ENCODE data around the gene NUP62CL.

DNA sequence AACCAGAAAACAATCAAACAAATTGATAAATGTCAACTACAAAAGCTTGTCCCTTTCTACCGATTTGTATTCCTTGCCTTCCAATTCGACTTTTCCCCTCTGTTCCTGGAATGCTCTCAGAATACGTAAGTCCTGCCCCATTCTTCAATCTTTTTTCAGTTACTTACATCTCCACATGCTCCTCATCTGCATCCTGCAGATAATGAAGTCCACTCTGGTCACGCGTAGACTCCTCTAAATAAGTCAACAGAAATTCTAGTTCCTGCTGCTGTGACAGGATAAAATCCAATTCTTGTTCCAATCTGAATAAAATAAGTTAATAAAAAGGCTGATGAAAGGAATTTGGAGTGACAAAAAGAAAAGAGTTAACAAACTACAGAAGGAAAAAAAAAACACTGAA lies 53.2 kb downstream of the NUP62CL start:
- TF ChIP-seq, protein P1, sequence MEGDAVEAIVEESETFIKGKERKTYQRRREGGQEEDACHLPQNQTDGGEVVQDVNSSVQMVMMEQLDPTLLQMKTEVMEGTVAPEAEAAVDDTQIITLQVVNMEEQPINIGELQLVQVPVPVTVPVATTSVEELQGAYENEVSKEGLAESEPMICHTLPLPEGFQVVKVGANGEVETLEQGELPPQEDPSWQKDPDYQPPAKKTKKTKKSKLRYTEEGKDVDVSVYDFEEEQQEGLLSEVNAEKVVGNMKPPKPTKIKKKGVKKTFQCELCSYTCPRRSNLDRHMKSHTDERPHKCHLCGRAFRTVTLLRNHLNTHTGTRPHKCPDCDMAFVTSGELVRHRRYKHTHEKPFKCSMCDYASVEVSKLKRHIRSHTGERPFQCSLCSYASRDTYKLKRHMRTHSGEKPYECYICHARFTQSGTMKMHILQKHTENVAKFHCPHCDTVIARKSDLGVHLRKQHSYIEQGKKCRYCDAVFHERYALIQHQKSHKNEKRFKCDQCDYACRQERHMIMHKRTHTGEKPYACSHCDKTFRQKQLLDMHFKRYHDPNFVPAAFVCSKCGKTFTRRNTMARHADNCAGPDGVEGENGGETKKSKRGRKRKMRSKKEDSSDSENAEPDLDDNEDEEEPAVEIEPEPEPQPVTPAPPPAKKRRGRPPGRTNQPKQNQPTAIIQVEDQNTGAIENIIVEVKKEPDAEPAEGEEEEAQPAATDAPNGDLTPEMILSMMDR (optimal IDR thresholded peaks at IDR 0.05 in 1 of 3, IDR thresholded peaks at IDR 0.05 in 1 of 3, conservative IDR thresholded peaks at IDR 0.05 in 1 of 3; ENCODE audit: extremely low read depth in 1 of 3, insufficient read depth in 2 of 3, low read length in 3 of 3), result no peak
- no peak for TF ChIP-seq EZH2 (IDR thresholded peaks at IDR 0.05; ENCODE audit: low read length)
